ENCODE data around the gene DLL4.
"Not testable (repeated sequence)": the region's sequence is repeated elsewhere in the genome, so short reads cannot be mapped to it uniquely, and the experiment has no call there.

Gene DLL4

DNA sequence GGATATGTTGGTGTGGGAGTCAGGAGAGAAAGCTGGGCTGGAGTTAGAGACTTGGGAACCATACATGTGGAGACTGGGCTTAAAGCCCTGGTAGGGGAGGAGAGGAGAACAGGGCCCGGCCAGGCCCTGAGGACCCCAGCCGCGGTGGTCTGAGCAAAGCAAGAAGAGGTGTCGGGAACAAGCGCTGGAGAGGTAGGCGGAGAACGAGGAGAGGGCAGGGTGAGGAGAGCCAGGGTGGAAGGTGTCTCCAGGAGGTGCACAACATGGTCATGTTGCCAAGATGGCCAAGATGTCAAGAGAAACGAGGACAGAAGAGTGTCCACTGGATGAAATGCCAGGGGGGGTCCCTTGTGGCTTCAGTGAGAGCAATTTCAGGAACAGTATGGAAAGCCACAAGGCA, 29.6 kb downstream of the DLL4 start:
- DNase-seq (ENCODE audit: low read depth) = no peak

DNA sequence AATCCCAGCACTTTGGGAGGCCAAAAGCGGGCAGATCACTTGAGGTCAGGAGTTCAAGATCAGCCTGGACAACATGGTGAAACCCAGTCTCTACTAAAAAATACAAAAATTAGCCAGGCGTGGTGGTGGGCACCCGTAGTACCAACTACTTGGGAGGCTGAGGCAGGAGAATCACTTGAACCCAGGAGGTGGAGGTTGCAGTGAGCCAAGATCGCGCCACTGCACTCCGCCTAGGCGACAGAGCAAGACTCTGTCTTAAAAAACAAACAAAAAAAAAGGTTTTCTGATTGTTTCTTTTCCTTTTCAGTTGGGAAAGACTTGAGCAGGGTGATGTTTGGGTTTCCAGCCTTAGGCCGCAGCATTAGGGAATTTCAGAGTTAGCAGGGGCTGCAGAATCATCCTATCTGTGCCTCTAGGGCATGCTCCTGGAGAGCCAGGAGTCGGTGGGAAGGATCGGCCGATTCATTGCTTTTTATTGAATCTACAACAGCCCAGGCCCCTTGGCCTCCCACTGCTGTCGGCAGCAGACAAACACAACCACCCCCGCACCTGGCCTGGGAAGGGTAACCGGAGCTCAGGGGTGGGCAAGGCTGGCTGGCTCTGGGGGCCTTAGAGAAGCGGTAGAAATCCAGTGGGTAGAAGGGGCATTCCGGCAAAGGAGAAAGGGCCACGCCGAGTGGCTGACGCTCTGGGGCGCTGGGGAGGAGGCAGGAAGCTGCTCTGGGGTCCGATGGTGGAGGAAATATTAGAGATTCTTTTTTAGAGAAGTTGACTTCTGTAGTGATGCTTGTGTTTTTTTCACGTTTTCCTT, 30.4 kb downstream of the DLL4 start:
- no peak for DNase-seq (ENCODE audit: low read depth)

DNA sequence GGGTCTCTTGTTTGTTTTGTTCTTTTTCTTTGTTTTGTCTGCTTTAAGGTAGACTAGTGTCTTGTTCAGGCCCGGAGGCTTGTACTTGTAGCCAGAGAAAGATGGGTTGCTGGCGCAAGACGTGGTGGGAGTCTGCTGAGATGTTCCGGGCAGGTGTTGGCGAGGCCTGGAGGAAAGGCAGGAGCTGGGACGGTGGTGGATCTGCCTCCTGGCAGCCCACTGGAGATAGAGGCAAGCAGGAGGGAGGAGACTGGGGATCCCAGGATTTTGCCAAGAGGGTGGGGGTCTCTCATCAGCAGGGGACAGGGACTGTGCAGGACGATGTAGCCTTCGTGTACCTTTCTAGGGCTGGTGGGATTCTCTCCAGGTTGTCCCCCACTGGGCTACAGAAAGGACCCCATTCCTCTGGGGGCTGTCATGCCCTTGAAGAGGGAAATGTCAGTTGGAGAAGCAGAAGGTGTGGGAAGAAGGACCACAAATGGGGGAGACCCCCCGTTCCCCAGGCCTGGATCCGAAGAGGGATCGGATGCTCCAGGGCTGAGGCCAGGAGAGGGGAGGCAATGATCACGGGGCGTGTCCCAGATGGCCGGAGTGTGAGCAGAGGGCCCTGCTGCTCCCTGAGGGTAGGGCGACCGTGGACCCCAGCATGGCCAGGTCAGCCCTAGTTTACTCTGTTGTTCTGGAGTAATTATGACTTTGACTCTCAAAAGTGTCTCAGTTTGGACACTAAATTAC, 31.2 kb downstream of the DLL4 start:
- DNase-seq (ENCODE audit: low read depth) = no peak

DNA sequence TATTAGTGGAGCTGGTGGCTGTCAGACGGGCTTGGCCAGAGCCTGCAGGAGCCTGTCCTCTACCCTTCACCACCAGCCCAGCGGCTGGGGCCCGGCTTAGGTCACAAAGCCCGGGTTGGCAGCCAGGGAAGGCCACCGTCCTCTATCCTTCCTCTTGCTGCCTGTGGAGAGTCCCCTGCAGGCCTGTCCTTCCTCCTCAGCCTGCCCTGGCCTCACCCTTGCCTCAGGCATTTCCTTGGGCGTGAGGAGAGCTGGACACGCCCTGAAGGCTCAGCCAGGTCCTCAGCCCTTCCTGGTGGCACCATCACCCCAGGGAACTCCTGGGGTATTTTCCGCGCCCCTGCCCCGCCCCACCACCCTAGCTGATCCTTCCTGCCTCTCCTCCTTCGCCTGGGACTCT, 31.8 kb downstream of the DLL4 start:
- DNase-seq (ENCODE audit: low read depth) = no peak

DNA sequence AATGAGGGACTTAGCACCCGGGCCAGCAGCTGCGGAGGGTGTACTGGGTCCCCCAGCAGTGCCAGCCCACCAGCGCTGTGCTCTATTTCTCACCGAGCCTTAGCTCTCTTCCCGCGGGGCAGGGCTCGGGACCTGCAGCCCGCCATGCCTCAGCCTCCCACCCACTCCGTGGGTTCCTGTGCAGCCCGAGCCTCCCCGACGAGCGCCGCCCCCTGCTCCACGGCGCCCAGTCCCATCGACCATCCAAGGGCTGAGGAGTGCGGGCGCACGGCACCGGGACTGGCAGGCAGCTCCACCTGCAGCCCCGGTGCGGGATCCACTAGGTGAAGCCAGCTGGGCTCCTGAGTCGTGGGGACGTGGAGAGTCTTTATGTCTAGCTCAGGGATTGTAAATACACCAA, 32.6 kb downstream of the DLL4 start:
- not testable (repeated sequence) for DNase-seq (ENCODE audit: low read depth)

DNA sequence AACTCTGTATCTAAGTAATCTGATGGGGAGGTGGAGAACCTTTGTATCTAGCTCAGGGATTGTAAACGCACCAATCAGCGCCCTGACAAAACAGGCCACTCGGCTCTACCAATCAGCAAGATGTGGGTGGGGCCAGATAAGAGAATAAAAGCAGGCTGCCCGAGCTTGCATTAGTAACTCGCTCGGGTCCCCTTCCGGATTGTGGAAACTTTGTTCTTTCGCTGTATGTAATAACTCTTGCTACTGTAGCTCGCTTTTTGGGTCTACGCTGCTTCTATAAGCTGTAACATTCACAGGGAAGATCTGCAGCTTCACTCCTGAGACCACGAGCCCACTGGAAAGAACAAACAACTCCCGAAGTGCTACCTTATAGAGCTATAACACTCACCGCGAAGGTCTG, 33.2 kb downstream of the DLL4 start:
- DNase-seq (ENCODE audit: low read depth) = not testable (repeated sequence)

DNA sequence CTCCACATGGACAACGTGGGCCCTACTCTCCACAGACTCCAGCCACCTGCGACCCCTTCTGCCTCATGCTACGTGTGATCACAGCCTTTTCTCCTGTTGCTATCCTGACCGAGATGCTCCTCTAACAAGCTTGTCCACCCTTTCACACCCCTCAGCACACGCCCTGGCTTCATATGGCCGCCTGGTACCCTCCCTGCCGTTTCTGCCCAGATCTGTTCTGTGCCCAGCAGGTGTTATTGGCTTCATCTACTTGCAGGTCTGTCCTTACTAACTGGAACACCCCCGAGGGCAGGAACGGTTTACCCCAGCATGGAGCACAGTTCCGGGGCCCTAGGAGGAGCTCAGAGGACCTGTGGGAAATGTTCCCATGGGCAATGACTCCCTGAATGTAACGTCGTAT, 34.1 kb downstream of the DLL4 start:
- DNase-seq (ENCODE audit: low read depth) = no peak

DNA sequence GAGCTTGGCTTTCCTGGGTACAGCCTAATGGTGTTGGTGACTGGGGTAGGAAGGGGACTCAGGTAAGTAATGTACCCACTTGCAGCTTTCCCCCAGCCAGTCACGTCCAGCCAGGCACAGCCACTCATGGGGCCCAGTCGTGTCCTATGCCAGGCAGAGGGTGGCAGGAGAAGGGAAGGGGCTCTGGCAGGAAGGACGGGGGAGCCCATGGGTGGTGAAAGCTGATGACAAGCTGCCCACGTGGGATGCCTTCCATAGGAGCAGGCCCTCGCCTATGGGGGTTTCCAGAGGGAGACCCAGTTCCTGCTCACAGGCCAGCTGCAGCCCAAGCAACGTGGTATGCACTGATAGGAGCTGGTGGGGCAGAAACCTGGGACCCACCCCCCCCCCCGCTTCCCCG, 34.9 kb downstream of the DLL4 start:
- DNase-seq (ENCODE audit: low read depth) = no peak

DNA sequence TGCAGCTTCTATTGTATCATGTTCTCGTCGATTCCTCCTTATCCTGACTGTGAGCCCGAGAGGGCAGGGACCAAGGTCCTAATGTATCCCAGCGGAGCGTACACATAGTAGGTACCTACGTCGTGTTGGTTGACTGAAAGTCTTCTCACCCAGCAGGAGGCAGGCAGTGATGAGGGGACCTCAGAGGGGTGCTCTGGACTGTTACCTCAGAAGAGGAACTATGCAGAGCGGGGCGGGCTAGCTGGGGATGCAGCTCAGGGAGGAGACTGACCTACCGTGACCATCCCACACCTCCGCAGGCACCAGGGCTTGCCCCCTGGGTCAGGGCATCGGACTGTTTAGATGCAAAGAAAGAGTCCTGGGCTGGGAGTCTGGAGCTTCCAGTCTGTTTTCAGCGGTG, 35.5 kb downstream of the DLL4 start:
- DNase-seq (ENCODE audit: low read depth) = no peak

DNA sequence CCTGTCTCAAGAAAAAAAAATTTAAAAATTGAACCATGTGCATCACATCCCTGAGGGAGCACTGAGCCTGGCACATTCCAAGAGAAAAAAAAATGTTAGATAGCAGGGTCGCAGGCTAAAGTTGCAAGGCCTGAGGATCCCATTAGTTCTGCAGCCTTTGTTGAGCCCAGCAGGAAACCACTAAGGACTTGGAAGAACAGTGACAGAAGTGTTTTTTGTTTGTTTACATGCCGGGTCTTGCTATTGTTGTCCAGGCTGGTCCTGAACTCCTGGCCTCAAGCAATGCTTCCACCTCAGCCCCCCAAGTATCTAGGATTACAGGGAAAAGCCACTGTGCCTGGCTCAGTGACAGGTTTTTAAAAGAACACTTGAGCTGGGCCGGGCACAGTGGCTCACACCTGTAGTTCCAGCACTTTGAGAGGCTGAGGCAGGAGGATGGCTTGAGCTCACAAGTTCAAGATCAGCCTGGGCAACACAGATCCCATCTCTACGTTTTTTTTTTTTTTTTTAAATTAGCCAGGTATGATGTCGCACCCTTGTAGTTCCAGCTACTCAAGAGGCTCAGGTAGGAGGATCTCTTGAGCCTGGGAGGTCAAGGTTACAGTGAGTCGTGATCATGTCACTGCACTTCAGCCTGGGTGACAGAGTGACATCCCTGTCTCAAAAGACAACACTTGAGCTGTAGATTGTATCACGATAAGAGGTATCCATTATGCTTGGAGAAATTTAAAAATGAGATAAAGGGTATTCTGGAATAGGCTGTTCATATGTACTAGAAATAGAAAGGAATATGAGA, 39.3 kb downstream of the DLL4 start:
- no peak for DNase-seq (ENCODE audit: low read depth)

DNA sequence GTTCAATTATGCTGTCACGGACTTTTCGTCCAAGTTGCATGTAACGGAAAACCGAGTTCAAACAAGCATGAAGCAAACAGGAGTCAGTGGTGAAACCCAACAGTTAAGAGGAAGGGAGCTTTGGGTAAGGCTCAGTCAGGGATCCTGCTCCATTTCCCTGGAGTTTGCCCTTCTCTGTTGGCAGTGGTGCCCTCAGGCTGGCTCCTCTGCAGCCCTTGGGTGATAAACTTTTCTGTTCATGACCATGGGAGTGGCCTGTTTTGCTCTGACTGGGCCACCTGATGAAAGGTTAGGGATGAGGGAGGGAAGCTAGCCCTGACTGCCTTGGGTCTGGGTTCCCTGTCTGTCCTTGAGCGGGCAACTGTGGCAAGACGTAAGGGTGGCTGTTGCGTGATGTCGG, 40.2 kb downstream of the DLL4 start:
- no peak for DNase-seq (ENCODE audit: low read depth)

DNA sequence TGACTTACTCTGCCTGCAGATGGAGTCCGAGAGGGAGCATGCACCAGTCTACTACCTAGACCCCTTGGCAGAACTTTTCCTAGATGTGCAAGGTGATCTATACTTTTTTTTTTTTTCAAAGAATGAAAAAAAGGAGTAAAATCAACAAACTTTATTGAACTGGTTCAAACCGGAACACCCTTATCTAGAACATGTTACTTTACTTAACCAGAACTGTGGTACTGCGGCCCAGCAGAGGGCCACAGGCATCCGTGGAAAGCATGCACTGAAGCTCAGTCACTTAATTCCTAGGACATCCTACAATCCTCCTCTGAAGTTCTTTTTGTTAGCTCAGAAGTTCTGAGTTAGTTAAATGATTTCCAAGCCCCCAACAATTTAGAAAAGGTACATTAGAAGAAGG, 45.7 kb downstream of the DLL4 start:
- DNase-seq (ENCODE audit: low read depth) = no peak

DNA sequence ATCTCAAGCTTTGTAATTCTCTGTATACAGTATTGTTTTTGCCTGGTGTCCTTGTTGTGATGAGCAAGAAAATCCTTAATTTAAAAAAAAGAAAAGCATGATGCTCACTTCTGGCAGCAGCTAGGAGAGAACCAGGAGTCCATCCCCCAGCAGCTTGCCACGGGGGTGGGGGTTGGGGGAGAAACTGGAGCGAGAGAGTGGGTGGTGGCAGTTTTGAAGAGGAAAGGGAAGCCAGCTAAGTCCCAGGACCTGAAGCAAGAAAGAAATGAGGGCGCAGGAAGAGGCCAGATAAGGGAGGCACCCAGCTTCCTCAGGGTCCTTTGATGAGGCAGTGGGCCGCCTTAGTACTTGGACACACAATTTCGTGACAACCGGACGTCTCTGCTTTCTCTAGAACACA, 47.7 kb downstream of the DLL4 start:
- no peak for DNase-seq (ENCODE audit: low read depth)

DNA sequence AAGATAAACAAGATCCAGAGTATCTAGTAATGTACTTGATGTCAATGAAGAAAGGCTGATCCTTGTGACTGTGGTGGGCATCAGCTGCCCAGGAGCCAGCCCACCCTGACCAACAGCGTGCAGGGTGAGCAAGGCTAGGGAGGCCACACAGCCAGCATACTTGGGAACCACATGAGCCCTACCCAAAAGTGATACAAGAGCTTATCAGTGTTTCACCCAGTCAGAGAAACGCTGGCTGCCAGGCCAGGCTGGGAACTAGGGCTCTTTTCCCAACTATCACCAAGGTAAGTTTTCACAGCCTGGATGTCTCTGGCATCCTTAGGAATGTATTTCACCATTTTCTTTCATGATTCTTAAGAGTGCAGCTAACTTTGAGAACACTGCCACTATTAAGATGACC, 49.0 kb downstream of the DLL4 start:
- DNase-seq (ENCODE audit: low read depth) = no peak

DNA sequence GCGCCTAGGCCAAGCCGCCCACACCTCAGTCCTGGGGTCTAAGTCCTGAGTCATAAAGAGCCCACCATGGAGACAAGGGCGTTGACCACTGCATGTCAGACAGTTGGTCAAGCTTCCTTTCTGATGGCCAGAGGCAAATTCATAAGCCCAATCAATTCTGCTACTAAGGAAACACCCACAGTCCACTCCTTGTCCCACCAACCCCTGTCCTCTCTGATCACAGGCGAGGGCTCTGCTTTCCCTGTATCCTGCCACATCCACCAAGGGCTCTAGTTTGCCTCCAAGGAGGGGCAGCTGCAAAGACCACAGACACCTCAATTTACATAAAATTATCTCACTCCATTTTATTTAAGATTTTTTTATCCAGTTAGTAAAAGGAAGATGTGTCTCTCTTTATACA, 49.4 kb downstream of the DLL4 start:
- no peak for DNase-seq (ENCODE audit: low read depth)

DNA sequence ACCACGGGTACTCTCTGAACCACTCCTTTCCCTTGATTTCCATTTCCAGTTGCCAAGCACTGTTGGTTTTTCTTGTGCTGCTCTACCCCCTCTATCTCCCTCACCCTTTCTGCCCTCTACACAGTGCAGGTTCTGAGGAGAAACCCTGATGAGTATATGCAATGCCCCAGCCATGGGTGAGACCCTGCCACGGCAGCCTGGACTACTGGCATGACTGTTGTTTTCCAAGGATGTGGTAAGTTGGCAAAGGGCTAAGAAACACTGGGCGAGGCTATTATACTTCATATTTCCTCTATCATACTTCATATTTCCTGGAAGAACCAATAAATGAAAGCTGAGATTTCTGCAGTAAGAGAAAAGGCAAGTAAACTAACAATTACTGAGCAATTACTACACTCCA, 52.0 kb downstream of the DLL4 start:
- no peak for DNase-seq (ENCODE audit: low read depth)

DNA sequence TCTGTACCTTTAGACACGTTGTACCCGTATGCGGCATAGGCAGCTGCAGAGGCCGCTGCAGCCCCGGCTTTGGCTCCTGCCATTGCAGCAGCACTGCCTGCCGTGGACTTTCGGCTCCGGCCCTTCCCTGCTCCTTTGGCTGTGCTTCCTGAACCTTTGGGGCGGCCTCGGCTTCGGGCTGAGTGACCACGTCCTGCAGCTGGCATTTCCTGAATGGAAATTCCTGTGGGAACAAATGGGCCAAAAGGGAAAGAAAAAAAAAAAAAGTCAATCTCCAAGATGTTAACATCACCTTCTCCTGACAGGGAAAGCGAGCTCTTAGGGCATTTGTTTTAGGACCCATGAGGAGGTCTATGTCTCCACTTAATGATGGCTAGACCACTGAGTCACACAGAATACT, 53.7 kb downstream of the DLL4 start:
- DNase-seq (ENCODE audit: low read depth) = no peak

DNA sequence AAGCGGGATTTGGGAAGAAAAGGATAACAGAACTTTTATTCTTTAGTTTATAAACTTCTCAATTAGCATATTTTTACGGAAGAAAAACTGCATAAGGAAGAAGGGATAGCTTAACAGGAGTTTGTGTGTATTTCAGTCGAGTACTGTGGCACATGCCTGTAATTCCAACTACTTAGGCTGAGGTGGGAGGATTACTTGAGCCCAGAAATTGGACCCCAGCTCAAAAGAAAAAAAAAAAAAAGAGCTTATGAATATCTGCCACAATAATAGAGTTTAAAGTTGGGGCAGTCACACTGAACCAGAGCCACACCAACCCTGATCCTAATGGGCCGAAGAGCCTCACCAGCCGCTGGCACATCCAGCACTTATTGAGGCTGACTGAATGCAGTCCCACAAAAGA, 55.3 kb downstream of the DLL4 start:
- DNase-seq (ENCODE audit: low read depth) = no peak

DNA sequence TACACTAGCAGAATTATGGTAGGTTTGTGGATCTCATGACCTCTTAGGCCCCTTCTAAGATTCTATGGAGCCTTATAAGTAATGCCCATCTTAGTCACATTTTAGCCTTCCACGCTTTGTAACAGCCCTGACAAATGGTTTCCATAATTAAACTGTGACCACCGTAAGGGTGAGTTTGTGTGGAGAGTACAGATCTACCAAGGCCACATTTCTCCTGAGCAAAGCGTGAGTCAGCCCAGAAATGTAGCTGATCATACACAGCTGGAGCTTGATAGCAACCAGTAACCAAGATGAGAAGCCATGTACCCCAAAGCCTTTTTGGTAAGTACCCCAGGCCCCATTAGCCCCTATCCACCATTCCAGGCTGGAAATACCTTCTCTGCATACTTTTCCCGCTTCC, 55.8 kb downstream of the DLL4 start:
- DNase-seq (ENCODE audit: low read depth) = no peak

DNA sequence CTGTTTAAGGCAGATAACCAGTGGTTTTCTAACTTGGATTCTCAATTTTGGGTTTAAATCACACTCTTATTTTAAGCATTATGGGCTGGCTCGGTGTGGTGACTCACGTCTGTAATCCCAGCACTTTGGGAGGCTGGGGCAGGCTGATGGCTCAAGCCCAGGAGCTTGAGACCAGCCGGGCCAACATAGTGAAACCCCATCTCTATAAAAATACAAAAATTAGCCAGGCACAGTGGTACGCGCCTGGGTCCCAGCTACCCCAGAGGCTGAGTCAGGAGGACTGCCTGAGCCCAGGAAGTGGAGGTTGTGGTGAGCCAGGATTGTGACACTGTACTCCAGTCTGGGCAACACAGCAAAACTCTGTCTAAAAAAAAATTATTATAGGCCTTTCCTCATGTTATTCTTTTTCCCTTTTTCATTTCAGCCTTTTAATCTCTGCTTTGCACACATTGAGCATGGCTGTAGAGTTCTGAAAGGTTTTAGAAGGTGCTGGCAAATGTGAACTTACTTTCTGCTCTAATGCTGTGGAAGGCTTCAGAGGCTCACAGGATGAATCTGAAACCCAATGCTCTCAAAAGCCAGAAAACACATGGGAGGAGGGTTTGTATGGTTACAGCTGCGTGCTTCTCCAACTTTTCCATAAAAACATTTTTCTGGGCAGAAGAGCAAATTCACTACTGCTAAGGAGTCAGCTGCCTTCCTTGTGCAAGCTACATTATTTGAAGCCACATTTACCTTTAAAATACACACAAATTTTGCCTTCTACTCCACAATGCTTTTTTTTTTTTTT, 56.6 kb downstream of the DLL4 start:
- DNase-seq (ENCODE audit: low read depth) = no peak

DNA sequence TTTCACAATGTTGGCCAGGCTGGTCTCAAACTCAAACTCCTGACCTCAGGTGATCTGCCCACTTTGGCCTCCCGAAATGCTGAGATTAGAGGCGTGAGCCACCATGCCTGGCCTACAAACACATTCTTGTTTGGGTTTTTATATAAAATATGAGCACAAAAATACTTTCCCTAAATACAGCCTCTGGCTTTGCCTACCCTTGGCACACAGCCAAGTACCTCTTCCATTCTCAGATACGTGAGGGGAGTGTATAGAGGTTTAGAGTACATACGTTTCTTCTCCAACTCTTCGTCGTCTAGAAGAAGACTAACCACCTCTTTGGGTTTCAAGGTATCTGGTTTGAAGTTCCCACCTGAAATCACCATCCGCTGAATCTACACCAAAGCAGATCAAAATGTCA, 57.7 kb downstream of the DLL4 start:
- DNase-seq (ENCODE audit: low read depth) = no peak

DNA sequence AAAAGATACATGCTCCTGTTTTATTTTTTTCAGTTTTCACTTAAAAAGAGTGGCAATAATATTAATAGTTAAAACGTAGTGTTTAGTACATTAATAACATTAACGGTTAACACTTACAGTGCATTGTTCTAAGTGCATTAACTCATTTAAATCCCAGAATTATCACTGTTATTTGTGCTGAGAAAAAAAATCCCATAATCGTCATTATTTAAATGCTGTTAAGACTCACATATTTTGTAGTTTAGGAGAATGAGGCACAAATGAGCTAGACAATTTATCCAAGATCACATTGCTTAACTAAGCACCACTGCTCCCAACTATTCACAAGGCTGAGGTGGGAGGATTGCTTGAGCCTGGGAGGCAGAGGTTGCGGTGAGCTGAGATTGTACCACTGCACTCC, 59.0 kb downstream of the DLL4 start:
- DNase-seq (ENCODE audit: low read depth) = no peak

Data from T-helper 22 cell (primary cell).